Nephron (organoid): ENCODE results near the gene CELF2.

Source experiments
- H3K27ac Mint-ChIP-seq, 3 experiments: 2 replicates each; pipeline ENCODE4 v1.8.0; 2020; ENCODE audit warnings: mixed read lengths in 3 of 3, mild to moderate bottlenecking in 2 of 3, moderate library complexity in 1 of 3
- H3K27me3 Mint-ChIP-seq: 2 replicates; pipeline ENCODE4 v1.8.0; 2021; ENCODE audit warnings: low read depth, mild to moderate bottlenecking, moderate library complexity, mixed read lengths
- H3K36me3 Mint-ChIP-seq: 2 replicates; pipeline ENCODE4 v1.8.0; 2020; ENCODE audit warnings: low read depth, mixed read lengths
- H3K4me1 Mint-ChIP-seq: 2 replicates; pipeline ENCODE4 v1.8.0; 2020; ENCODE audit warnings: mixed read lengths
- H3K4me3 Mint-ChIP-seq, 3 experiments: 2 replicates each; pipeline ENCODE4 v1.8.0; 2020; ENCODE audit warnings: mild to moderate bottlenecking in 3 of 3, mixed read lengths in 3 of 3, moderate library complexity in 2 of 3
- H3K9me3 Mint-ChIP-seq: 2 replicates; pipeline ENCODE4 v1.8.0; 2020; ENCODE audit warnings: mixed read lengths
- CTCF ChIP-seq, 3 experiments: fragments of 200-600 bp; sonication (generic); IDR thresholded peaks; one replicate each; pipeline ENCODE4 v1.5.0; 2021; ENCODE audit warnings: antibody characterized with exemption in 3 of 3; ENCODE audit not compliant: unreplicated experiment in 3 of 3

Gene CELF2

GRCh38 chr10:11170993-11171851, 153.6 kb downstream of the CELF2 start:
- H3K4me1 Mint-ChIP-seq, result peaks cover 14% of the 10 kb centered on the region
- no peaks in the 10 kb centered on the region for H3K36me3 Mint-ChIP-seq
- H3K27ac Mint-ChIP-seq, result no peak overlapping the region
- no peak for TF ChIP-seq CTCF (IDR thresholded peaks at IDR 0.05; ENCODE audit: unreplicated experiment in 3 of 3)
- H3K4me3 Mint-ChIP-seq, result no peak overlapping the region
- peaks cover 5% of the 10 kb centered on the region for H3K27me3 Mint-ChIP-seq
- H3K9me3 Mint-ChIP-seq, result no peaks in the 10 kb centered on the region

- H3K36me3 Mint-ChIP-seq, result no peaks in the 10 kb centered on the region
- no peak for TF ChIP-seq CTCF (IDR thresholded peaks at IDR 0.05; ENCODE audit: unreplicated experiment in 3 of 3)
- H3K27me3 Mint-ChIP-seq, result no peaks in the 10 kb centered on the region
- H3K9me3 Mint-ChIP-seq, result no peaks in the 10 kb centered on the region
- no peak overlapping the region for H3K4me3 Mint-ChIP-seq
- H3K4me1 Mint-ChIP-seq, result peaks cover 14% of the 10 kb centered on the region
- H3K27ac Mint-ChIP-seq, result peak overlapping the region in 1 of 3 experiments; percentile 74
Measured at GRCh38 chr10:11173042-11173441, 155.4 kb downstream of the CELF2 start.

GRCh38 chr10:11175823-11176243, 158.2 kb downstream of the CELF2 start:
- TF ChIP-seq CTCF (IDR thresholded peaks at IDR 0.05; ENCODE audit: unreplicated experiment in 3 of 3), result no peak
- Mint-ChIP-seq H3K4me3 (no peak overlapping the region), H3K4me1 (peaks cover 35% of the 10 kb centered on the region), H3K27me3 (no peaks in the 10 kb centered on the region), H3K36me3 (no peaks in the 10 kb centered on the region), H3K27ac (no peak overlapping the region), H3K9me3 (no peaks in the 10 kb centered on the region)

GRCh38 chr10:11176746-11177145, 159.1 kb downstream of the CELF2 start:
- TF ChIP-seq CTCF (IDR thresholded peaks at IDR 0.05; ENCODE audit: unreplicated experiment in 3 of 3), result no peak
- no peaks in the 10 kb centered on the region for H3K36me3 Mint-ChIP-seq
- H3K4me1 Mint-ChIP-seq, result peaks cover 40% of the 10 kb centered on the region
- H3K9me3 Mint-ChIP-seq, result no peaks in the 10 kb centered on the region
- H3K27me3 Mint-ChIP-seq, result no peaks in the 10 kb centered on the region
- no peak overlapping the region for H3K4me3 Mint-ChIP-seq
- no peak overlapping the region for H3K27ac Mint-ChIP-seq

- TF ChIP-seq CTCF (IDR thresholded peaks at IDR 0.05; ENCODE audit: unreplicated experiment in 3 of 3), result no peak
- Mint-ChIP-seq H3K9me3 (no peaks in the 10 kb centered on the region), H3K36me3 (no peaks in the 10 kb centered on the region), H3K27me3 (no peaks in the 10 kb centered on the region), H3K4me3 (no peak overlapping the region), H3K27ac (no peak overlapping the region), H3K4me1 (peaks cover 40% of the 10 kb centered on the region)
Measured at GRCh38 chr10:11177381-11177780, 159.7 kb downstream of the CELF2 start.
